ENCODE data around the gene IFI6. TPM values are rescaled to one million over a fixed set of nuclear protein-coding genes. Genes with fewer than 3 reads are reported as not detected.

IFI6 gene
- total and polyA plus RNA-seq, 2 of the 4 experiments (the other 2 are of a cell fraction) = 7.3 to 16.8 TPM

DNA sequence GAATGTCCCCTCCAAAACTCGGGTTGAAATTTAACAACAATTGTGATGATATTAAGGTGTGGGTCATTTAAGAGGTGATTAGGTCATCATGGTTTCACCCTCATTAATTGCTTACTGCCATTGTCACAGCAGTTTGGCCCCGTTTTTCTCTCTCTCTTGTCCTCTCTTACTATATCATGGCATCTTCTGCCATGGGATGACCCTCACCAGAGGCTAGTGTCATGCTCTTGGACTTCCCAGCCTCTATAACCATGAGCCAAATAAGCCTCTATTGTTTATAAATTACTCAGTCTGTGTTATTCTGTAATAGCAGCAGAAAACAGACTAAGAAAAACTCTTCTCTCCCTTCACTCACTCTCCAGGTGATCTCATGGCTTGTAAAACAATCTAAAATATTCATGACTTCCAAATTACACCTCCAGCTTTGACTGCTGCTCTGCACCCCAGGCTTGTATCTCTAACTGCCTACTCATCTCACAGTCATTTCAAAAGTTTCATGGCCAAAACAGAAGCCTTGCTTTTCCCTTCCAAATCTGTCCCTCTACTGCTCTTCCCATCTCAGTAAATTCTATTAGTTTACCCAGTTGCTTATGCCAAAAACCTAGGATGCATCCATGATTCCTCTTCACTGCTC is 44.4 kb upstream of the IFI6 start:
- Histone ChIP-seq H2AK9ac (replicated peaks; ENCODE audit: low read depth, low read length, poor library complexity) (no peak overlapping the region), H4K91ac (ENCODE audit: insufficient read depth, low read depth, low read length) (no peak overlapping the region), H3K9me3 (ENCODE audit: control insufficient read depth, insufficient read depth, low read length) (peaks cover 9% of the 10 kb centered on the region), H4K20me1 (ENCODE audit: insufficient read depth, low read length) (no peaks in the 10 kb centered on the region), H2BK5ac (ENCODE audit: low read depth, low read length, poor library complexity, severe bottlenecking) (no peak overlapping the region), H3K4me2 (ENCODE audit: low read depth, low read length) (no peak overlapping the region), H3K4me3 (ENCODE audit: insufficient read depth, low read depth, low read length) (no peak overlapping the region), H2AK5ac (ENCODE audit: low read depth, low read length) (no peak overlapping the region), H3K27me3 (ENCODE audit: control insufficient read depth, insufficient read depth, low read length) (peaks cover 25% of the 10 kb centered on the region), H2BK15ac (ENCODE audit: low read depth, low read length) (no peak overlapping the region), H2AFZ (replicated peaks; ENCODE audit: low read length, poor library complexity) (no peak overlapping the region), H3K4me1 (ENCODE audit: control insufficient read depth, insufficient read depth, low read length) (no peaks in the 10 kb centered on the region), H3K56ac (ENCODE audit: extremely low read depth, insufficient read depth, low read length) (no peak overlapping the region), H3K4ac (ENCODE audit: low read depth, low read length) (no peak overlapping the region), H3K9me1 (ENCODE audit: insufficient read depth, low read length) (no peaks in the 10 kb centered on the region), H3K14ac (replicated peaks; ENCODE audit: low read depth, low read length) (no peak overlapping the region), H3K27ac (ENCODE audit: insufficient read depth, low read length) (no peak overlapping the region), H3K36me3 (ENCODE audit: control insufficient read depth, insufficient read depth, low read length) (no peaks in the 10 kb centered on the region), H3K18ac (ENCODE audit: low read depth, low read length) (no peak overlapping the region), H4K5ac (ENCODE audit: low read depth, low read length) (no peak overlapping the region), H3K23ac (ENCODE audit: low read depth, low read length) (no peak overlapping the region), H4K8ac (ENCODE audit: low read depth in 2 of 2, low read length in 2 of 2) (no peak overlapping the region), H3K9ac (ENCODE audit: low read depth, low read length) (no peak overlapping the region), H2BK20ac (ENCODE audit: low read depth, low read length) (no peak overlapping the region), H3K79me1 (ENCODE audit: low read depth in 1 of 2, low read length in 2 of 2) (no peaks in the 10 kb centered on the region), H2BK120ac (ENCODE audit: low read depth, low read length) (no peak overlapping the region)
- no peak for ATAC-seq (ENCODE audit: low read depth)
- no peak for TF ChIP-seq CHD1 (IDR thresholded peaks at IDR 0.05; ENCODE audit: low read depth, low read length)
- TF ChIP-seq SMC3 (IDR thresholded peaks at IDR 0.05; ENCODE audit: low read depth, low read length) = no peak
- TF ChIP-seq BHLHE40 (IDR thresholded peaks at IDR 0.05; ENCODE audit: low read depth, low read length) = no peak
- TF ChIP-seq MAZ (IDR thresholded peaks at IDR 0.05; ENCODE audit: borderline replicate concordance, low read depth, low read length) = no peak
- no peak for TF ChIP-seq RCOR1 (IDR thresholded peaks at IDR 0.05; ENCODE audit: insufficient replicate concordance, low read length)
- no peak for TF ChIP-seq FOS (IDR thresholded peaks at IDR 0.05; ENCODE audit: low read depth, low read length)
- TF ChIP-seq CTCF (conservative IDR thresholded peaks at IDR 0.05; ENCODE audit: low read depth, low read length) = no peak
- ChIA-PET CTCF (no interaction called here), POLR2A (ENCODE audit: unreplicated experiment) (no interaction called here)
- intact Hi-C loops (cut with micrococcal nuclease) = no loop called here
- 0% methylated on average over 1 of the region's 2 CpGs; no CpG with 5 or more reads in 1 of the 2 experiments for WGBS, 2 experiments (ENCODE audit: extremely low coverage in 2 of 2, insufficient read length in 1 of 2)
- no TSS peak for BruUV-seq (replicated peaks)
- in situ Hi-C loops (cut with MboI; ENCODE audit: low sequenced_read_pairs) = no loop called here
- DNase-seq = no peak
- dilution Hi-C loops (cut with HindIII; ENCODE audit: low sequenced_read_pairs, unreplicated experiment) = no loop called here
